Calu3 (cell line): Measurements from ENCODE around the gene IRF2. TPM values are rescaled to one million over a fixed set of nuclear protein-coding genes. Genes with fewer than 3 reads are reported as not detected.

Experiments
- BruUV-seq: library from RNA; stranded (reverse); fragments of 400-500 nt; replicated peaks from 2 replicates; lab custom pipeline; 2021; lab: Mats Ljungman, UMichigan
- CTCF ChIA-PET: fragments of 300-600 bp; sonication (Branson Sonifier 250); formaldehyde crosslinking; loops from one replicate; lab custom pipeline; 2022; ENCODE audit warnings: antibody characterized with exemption; lab: Charles Lee
- DNase-seq: peaks from one replicate; pipeline ENCODE4 v3.0.0; 2022
- H3K27ac Mint-ChIP-seq: one replicate; pipeline ENCODE4 v1.8.0; 2022; ENCODE audit warnings: mixed read lengths; ENCODE audit not compliant: unreplicated experiment
- H3K27me3 Mint-ChIP-seq: one replicate; pipeline ENCODE4 v1.8.0; 2022; ENCODE audit warnings: mixed read lengths; ENCODE audit not compliant: unreplicated experiment
- H3K36me3 Mint-ChIP-seq: one replicate; pipeline ENCODE4 v1.8.0; 2022; ENCODE audit warnings: mild to moderate bottlenecking, moderate library complexity, mixed read lengths; ENCODE audit not compliant: insufficient read depth, unreplicated experiment
- H3K4me1 Mint-ChIP-seq: one replicate; pipeline ENCODE4 v1.8.0; 2022; ENCODE audit warnings: mild to moderate bottlenecking, low read depth, mixed read lengths; ENCODE audit not compliant: unreplicated experiment
- H3K4me3 Mint-ChIP-seq: one replicate; pipeline ENCODE4 v1.8.0; 2022; ENCODE audit warnings: mild to moderate bottlenecking, low read depth, moderate library complexity, mixed read lengths; ENCODE audit not compliant: unreplicated experiment
- H3K9me3 Mint-ChIP-seq: one replicate; pipeline ENCODE4 v1.8.0; 2022; ENCODE audit warnings: low read depth, mixed read lengths; ENCODE audit not compliant: unreplicated experiment
- CTCF ChIP-seq: fragments of 200-600 bp; IDR thresholded peaks from one replicate; pipeline ENCODE4 v1.8.0; 2022; ENCODE audit warnings: antibody characterized with exemption; ENCODE audit not compliant: unreplicated experiment
- intact Hi-C: fragments of 100-400 bp; cut with micrococcal nuclease; formaldehyde crosslinking; loops from one replicate; pipeline ENCODE4 v1.10.0; 2022; ENCODE audit not compliant: unreplicated experiment
- total RNA-seq: library from RNA; stranded (reverse); gene quantifications from 2 replicates; pipeline ENCODE4 v1.2.3, GENCODE V29; 2022

IRF2 gene
- total RNA-seq, 1 experiment from 2014 or later, result 27.3 TPM

- H3K36me3 Mint-ChIP-seq, result peaks cover 7% of the 10 kb centered on the region
- CTCF ChIA-PET, result interaction anchor here (1.2 kb wide), 1 partner anchor 38 kb away, joined by 3 read pairs; no protein-coding TSS in a partner anchor
- no peaks in the 10 kb centered on the region for H3K27me3 Mint-ChIP-seq
- intact Hi-C loops, result no loop called here
- H3K4me3 Mint-ChIP-seq, result no peak overlapping the region
- H3K4me1 Mint-ChIP-seq, result peaks cover 11% of the 10 kb centered on the region
- DNase-seq, result no peak
- H3K9me3 Mint-ChIP-seq, result no peaks in the 10 kb centered on the region
- no peak overlapping the region for H3K27ac Mint-ChIP-seq
- no peak for TF ChIP-seq CTCF
- no TSS peak for BruUV-seq
These were observed 53.4 kb downstream of the IRF2 start for GRCh38 chr4:184420881-184421416.

- Mint-ChIP-seq H3K4me3 (no peak overlapping the region), H3K27ac (no peak overlapping the region), H3K36me3 (peaks cover 6% of the 10 kb centered on the region), H3K4me1 (peaks cover 11% of the 10 kb centered on the region), H3K9me3 (no peaks in the 10 kb centered on the region), H3K27me3 (no peaks in the 10 kb centered on the region)
- CTCF ChIA-PET, result interaction anchor here (1.2 kb wide), 1 partner anchor 37 kb away, joined by 3 read pairs; no protein-coding TSS in a partner anchor
- intact Hi-C loops, result no loop called here
- BruUV-seq, result no TSS peak
- TF ChIP-seq CTCF, result no peak
- no peak for DNase-seq
These were observed 53.9 kb downstream of the IRF2 start for GRCh38 chr4:184420402-184420801.

- Mint-ChIP-seq H3K27ac (no peak overlapping the region), H3K4me1 (peaks cover 11% of the 10 kb centered on the region), H3K36me3 (peaks cover 6% of the 10 kb centered on the region), H3K9me3 (no peaks in the 10 kb centered on the region), H3K27me3 (no peaks in the 10 kb centered on the region), H3K4me3 (no peak overlapping the region)
- CTCF ChIA-PET, result no interaction called here
- DNase-seq, result no peak
- no peak for TF ChIP-seq CTCF
- no TSS peak for BruUV-seq
- intact Hi-C loops, result no loop called here
These were observed 54.4 kb downstream of the IRF2 start for GRCh38 chr4:184419976-184420375.

GRCh38 chr4:184417802-184418511 is 56.4 kb downstream of the IRF2 start:
- no peak for DNase-seq
- H3K36me3 Mint-ChIP-seq, result peaks cover 6% of the 10 kb centered on the region
- no peak for TF ChIP-seq CTCF
- H3K27ac Mint-ChIP-seq, result no peak overlapping the region
- H3K27me3 Mint-ChIP-seq, result no peaks in the 10 kb centered on the region
- H3K4me1 Mint-ChIP-seq, result peaks cover 11% of the 10 kb centered on the region
- H3K4me3 Mint-ChIP-seq, result no peak overlapping the region
- no TSS peak for BruUV-seq
- intact Hi-C loops, result no loop called here
- CTCF ChIA-PET, result no interaction called here
- H3K9me3 Mint-ChIP-seq, result no peaks in the 10 kb centered on the region
